ENCODE data around the gene MIF.
"Not testable (repeated sequence)": the region's sequence is repeated elsewhere in the genome, so short reads cannot be mapped to it uniquely, and the experiment has no call there.

GRCh38 chr22:23900227-23900626 lies 6.0 kb downstream of the MIF start:
- TF ChIP-seq CTCF, EP300 (IDR thresholded peaks at IDR 0.05): not testable (repeated sequence)
